Astrocyte (in vitro differentiated cells and primary cell): ENCODE data around the gene AGXT. TPM values are rescaled to one million over a fixed set of nuclear protein-coding genes. Genes with fewer than 3 reads are reported as not detected.

ENCODE experiments used
- DNase-seq: peaks from one replicate; pipeline ENCODE4 v3.0.0-alpha.2; 2010; ENCODE audit warnings: low read depth
- FAIRE-seq: peaks from 2 replicates; lab custom pipeline; 2011; peaks lifted over from hg19 to GRCh38; lab: Jason Lieb, UNC
- H2AFZ ChIP-seq: 2 replicates; pipeline ENCODE4 v1.6.0; 2012; ENCODE audit warnings: low read depth, low read length, inconsistent platforms
- H3K27ac ChIP-seq: 2 replicates; pipeline ENCODE4 v1.5.1; 2011; ENCODE audit warnings: low read depth, low read length, inconsistent platforms
- H3K27me3 ChIP-seq: 2 replicates; pipeline ENCODE4 v1.6.0; 2011; ENCODE audit warnings: low read length, inconsistent platforms; ENCODE audit not compliant: insufficient read depth
- H3K36me3 ChIP-seq: 2 replicates; pipeline ENCODE4 v1.5.1; 2011; ENCODE audit warnings: low read length, inconsistent platforms; ENCODE audit not compliant: insufficient read depth
- H3K4me1 ChIP-seq: 2 replicates; pipeline ENCODE4 v1.5.1; 2011; ENCODE audit warnings: low read length, inconsistent platforms; ENCODE audit not compliant: insufficient read depth
- H3K4me2 ChIP-seq: 2 replicates; pipeline ENCODE4 v1.6.0; 2012; ENCODE audit warnings: low read length, inconsistent platforms
- H3K4me3 ChIP-seq: 2 replicates; pipeline ENCODE4 v1.5.1; 2011; ENCODE audit warnings: low read depth, mild to moderate bottlenecking, low read length, inconsistent platforms; ENCODE audit not compliant: insufficient read depth
- H3K79me2 ChIP-seq: 2 replicates; pipeline ENCODE4 v1.6.0; 2012; ENCODE audit warnings: mild to moderate bottlenecking, low read length, inconsistent platforms; ENCODE audit not compliant: insufficient read depth
- H3K9ac ChIP-seq: 2 replicates; pipeline ENCODE4 v1.6.0; 2012; ENCODE audit warnings: mild to moderate bottlenecking, low read length, inconsistent platforms
- H3K9me3 ChIP-seq: 2 replicates; pipeline ENCODE4 v1.5.1; 2012; ENCODE audit warnings: low read depth, mild to moderate bottlenecking, low read length, inconsistent platforms; ENCODE audit not compliant: insufficient read depth
- H4K20me1 ChIP-seq: 2 replicates; pipeline ENCODE4 v1.6.0; 2012; ENCODE audit warnings: low read length, inconsistent platforms; ENCODE audit not compliant: insufficient read depth
- H3K27ac Mint-ChIP-seq: one replicate; pipeline ENCODE4 v1.8.0; 2021; ENCODE audit warnings: mild to moderate bottlenecking, mixed read lengths; ENCODE audit not compliant: unreplicated experiment
- H3K27me3 Mint-ChIP-seq: one replicate; pipeline ENCODE4 v1.8.0; 2021; ENCODE audit warnings: low read depth, mixed read lengths; ENCODE audit not compliant: unreplicated experiment
- H3K36me3 Mint-ChIP-seq: one replicate; pipeline ENCODE4 v1.8.0; 2021; ENCODE audit warnings: low read depth, mixed read lengths; ENCODE audit not compliant: unreplicated experiment
- H3K4me1 Mint-ChIP-seq: one replicate; pipeline ENCODE4 v1.8.0; 2021; ENCODE audit warnings: low read depth, mixed read lengths; ENCODE audit not compliant: unreplicated experiment
- H3K4me3 Mint-ChIP-seq: one replicate; pipeline ENCODE4 v1.8.0; 2021; ENCODE audit warnings: mild to moderate bottlenecking, moderate library complexity, mixed read lengths; ENCODE audit not compliant: unreplicated experiment
- H3K9me3 Mint-ChIP-seq: one replicate; pipeline ENCODE4 v1.8.0; 2021; ENCODE audit warnings: mild to moderate bottlenecking, mixed read lengths; ENCODE audit not compliant: unreplicated experiment
- CTCF ChIP-seq: IDR thresholded peaks from 2 replicates; pipeline ENCODE4 v1.5.1; 2011; ENCODE audit warnings: low read depth, mild to moderate bottlenecking, inconsistent platforms, low read length, moderate library complexity; ENCODE audit not compliant: insufficient read depth
- EZH2 ChIP-seq: IDR thresholded peaks from 2 replicates; pipeline ENCODE4 v1.6.1; 2012; ENCODE audit warnings: mild to moderate bottlenecking, low read length, inconsistent platforms; ENCODE audit not compliant: insufficient read depth
- total RNA-seq: library from RNA; stranded (reverse); gene quantifications from 2 replicates; pipeline ENCODE4 v1.2.1, GENCODE V29; 2021

AGXT gene
- total RNA-seq, 1 donor from 2014 or later, result not detected

GRCh38 chr2:240889601-240890560 lies 21.3 kb downstream of the AGXT start:
- no peak overlapping the region for H2AFZ ChIP-seq
- Mint-ChIP-seq H3K27ac (no peak overlapping the region), H3K4me1 (peaks cover 4% of the 10 kb centered on the region), H3K9me3 (no peaks in the 10 kb centered on the region), H3K36me3 (no peaks in the 10 kb centered on the region), H3K27me3 (peaks cover 9% of the 10 kb centered on the region), H3K4me3 (no peak overlapping the region)
- no peak overlapping the region for H3K4me2 ChIP-seq
- H3K4me1 ChIP-seq, result peaks cover 3% of the 10 kb centered on the region
- TF ChIP-seq CTCF (no peak), EZH2 (no peak)
- FAIRE-seq (no peak), DNase-seq (no peak)
- H3K27ac ChIP-seq, result no peak overlapping the region
- H3K9ac ChIP-seq, result no peak overlapping the region
- H3K9me3 ChIP-seq, result no peaks in the 10 kb centered on the region
- no peak overlapping the region for H3K4me3 ChIP-seq
- no peaks in the 10 kb centered on the region for H4K20me1 ChIP-seq
- no peaks in the 10 kb centered on the region for H3K79me2 ChIP-seq
- no peaks in the 10 kb centered on the region for H3K36me3 ChIP-seq
- H3K27me3 ChIP-seq, result no peaks in the 10 kb centered on the region

- Mint-ChIP-seq H3K36me3 (no peaks in the 10 kb centered on the region), H3K27ac (no peak overlapping the region), H3K27me3 (peaks cover 12% of the 10 kb centered on the region), H3K4me1 (peaks cover 1% of the 10 kb centered on the region), H3K9me3 (no peaks in the 10 kb centered on the region), H3K4me3 (no peak overlapping the region)
- no peaks in the 10 kb centered on the region for H4K20me1 ChIP-seq
- peaks cover 3% of the 10 kb centered on the region for H3K4me1 ChIP-seq
- TF ChIP-seq EZH2 (no peak), CTCF (no peak)
- H3K4me2 ChIP-seq, result no peak overlapping the region
- H3K9ac ChIP-seq, result no peak overlapping the region
- H3K9me3 ChIP-seq, result no peaks in the 10 kb centered on the region
- H3K4me3 ChIP-seq, result no peak overlapping the region
- no peak overlapping the region for H3K27ac ChIP-seq
- H2AFZ ChIP-seq, result no peak overlapping the region
- H3K27me3 ChIP-seq, result no peaks in the 10 kb centered on the region
- no peaks in the 10 kb centered on the region for H3K79me2 ChIP-seq
- FAIRE-seq, result no peak
- H3K36me3 ChIP-seq, result no peaks in the 10 kb centered on the region
- DNase-seq, result no peak
Measured at GRCh38 chr2:240890691-240891090, 22.1 kb downstream of the AGXT start.
